Measurements from ENCODE around the gene SIK3. TPM values are rescaled to one million over a fixed set of nuclear protein-coding genes. Genes with fewer than 3 reads are reported as not detected.

Gene SIK3
- total and polyA plus RNA-seq, 4 donors = 6.4 to 64.2 (median 39.0) TPM

Other genes starting within 250 kb of the SIK3 start
- gene PAFAH1B2, start 45.9 kb upstream of the SIK3 start, total RNA-seq = 10 to 100 TPM; 69.9 to 73.5 TPM
- 10 to 100 TPM; 18.2 to 20.5 TPM for gene PAFAH1B2, start 45.9 kb upstream of the SIK3 start, polyA plus RNA-seq
- gene SIDT2, start 80.3 kb upstream of the SIK3 start, total RNA-seq = 10 to 100 TPM; 51.2 to 81.3 TPM
- 10 to 100 TPM; 10.4 to 62.9 TPM for gene SIDT2, start 80.3 kb upstream of the SIK3 start, polyA plus RNA-seq
- over 10,000 TPM in 1 of 2 donors, 1,000 to 10,000 TPM in 1; 4,857 to 10,188 TPM for gene TAGLN, start 100.9 kb upstream of the SIK3 start, total RNA-seq
- gene TAGLN, start 100.9 kb upstream of the SIK3 start, polyA plus RNA-seq = over 10,000 TPM; 12,625 to 13,815 TPM
- gene PCSK7, start 133.6 kb upstream of the SIK3 start, total RNA-seq = 10 to 100 TPM; 52.8 to 71.5 TPM
- 10 to 100 TPM; 23.5 to 57.0 TPM for gene PCSK7, start 133.6 kb upstream of the SIK3 start, polyA plus RNA-seq
- gene RNF214, start 134.2 kb upstream of the SIK3 start, total RNA-seq = 10 to 100 TPM; 27.2 to 32.7 TPM
- gene RNF214, start 134.2 kb upstream of the SIK3 start, polyA plus RNA-seq = 10 to 100 TPM; 10.9 to 16.7 TPM
- 10 to 100 TPM in 1 of 2 donors, 1 to 10 TPM in 1; 9.8 to 11.5 TPM for gene BACE1-AS, start 192.9 kb upstream of the SIK3 start, total RNA-seq
- gene BACE1-AS, start 192.9 kb upstream of the SIK3 start, polyA plus RNA-seq = 1 to 10 TPM; 1.3 to 5.0 TPM
- gene BACE1, start 217.8 kb upstream of the SIK3 start, total RNA-seq = 10 to 100 TPM; 29.0 to 36.3 TPM
- gene BACE1, start 217.8 kb upstream of the SIK3 start, polyA plus RNA-seq = 10 to 100 TPM in 1 of 2 donors, 1 to 10 TPM in 1; 5.5 to 20.7 TPM
- 10 to 100 TPM; 29.3 to 51.2 TPM for gene CEP164, start 229.4 kb upstream of the SIK3 start, total RNA-seq
- 10 to 100 TPM in 1 of 2 donors, 1 to 10 TPM in 1; 7.1 to 41.8 TPM for gene CEP164, start 229.4 kb upstream of the SIK3 start, polyA plus RNA-seq